ENCODE data around the gene JADE2. TPM values are rescaled to one million over a fixed set of nuclear protein-coding genes. Genes with fewer than 3 reads are reported as not detected.
A peak's percentile ranks its signal among the peaks of the same experiment; 100 is the strongest.

JADE2 gene
- polyA plus RNA-seq, 2 of the 4 experiments (the other 2 are of a cell fraction), result 24.0 to 27.1 TPM

DNA sequence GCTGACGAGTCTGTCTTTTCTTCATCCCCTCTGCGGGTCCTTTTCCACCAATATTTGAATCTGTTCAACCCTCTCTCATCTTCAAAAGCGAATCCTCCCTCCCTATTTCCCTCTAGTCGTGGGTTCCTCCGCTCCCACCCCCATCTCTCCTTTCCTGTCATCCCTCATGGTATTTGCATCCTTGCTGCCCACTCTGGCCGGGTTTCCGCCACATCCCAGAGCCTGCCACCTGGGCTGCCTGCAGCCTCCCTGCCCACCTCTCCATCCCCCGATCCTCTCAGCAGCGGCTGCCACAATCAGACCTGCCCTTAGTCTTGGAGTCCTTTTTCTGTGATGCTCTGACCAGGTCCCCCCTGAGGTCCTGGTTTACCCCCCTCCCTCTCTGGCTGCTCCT lies 44.9 kb downstream of the JADE2 start:
- ATAC-seq, result no peak

DNA sequence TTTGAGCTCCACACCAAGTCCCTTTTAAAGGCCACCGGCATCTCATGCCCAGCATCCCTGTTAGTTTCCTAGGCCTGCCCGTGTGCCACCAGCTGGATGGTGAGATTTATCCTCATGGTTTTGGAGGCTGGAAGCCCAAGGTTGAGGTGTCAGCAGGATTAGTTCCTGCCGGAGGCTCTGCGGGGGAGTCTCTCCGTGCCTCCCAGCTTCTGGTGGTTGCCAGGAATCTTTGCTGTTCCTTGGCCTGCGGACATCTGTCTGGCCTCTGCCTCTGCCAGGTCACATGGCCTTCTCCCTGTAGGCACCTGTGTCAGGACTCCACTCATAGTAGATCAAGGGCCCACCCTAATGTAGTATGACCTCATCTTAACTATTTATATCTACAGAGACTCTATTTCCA lies 45.4 kb downstream of the JADE2 start:
- no peak for FAIRE-seq

More for the DNA sequence above, 44.9 kb downstream of the JADE2 start:
- Histone ChIP-seq H3K4me2 (no peak overlapping the region), H3K4me1 (peaks cover 30% of the 10 kb centered on the region), H3K27ac (peak overlapping the region in 1 of 2 experiments; percentile 8; a peak in 1 of 6 replicates), H3K9me3 (no peaks in the 10 kb centered on the region), H3K4me3 (no peak overlapping the region)
- no peak for FAIRE-seq
- ChIA-PET CTCF (interaction anchor here (1.6 to 6.3 kb wide), 3 partner anchors 7 to 17 kb away, joined by 5 to 47 read pairs (median 10); no protein-coding TSS in a partner anchor), POLR2A (no interaction called here)
- TF ChIP-seq TP53 (CRISPR knock-in tag; IDR thresholded peaks at IDR 0.05), result no peak
- no peak for TF ChIP-seq MYC (IDR thresholded peaks at IDR 0.05; ENCODE audit: borderline replicate concordance, low read length)
- no peak for TF ChIP-seq CHD4 (IDR thresholded peaks at IDR 0.05; ENCODE audit: borderline replicate concordance)
- TF ChIP-seq HEYL (CRISPR knock-in tag; IDR thresholded peaks at IDR 0.05), result no peak
- no peak for TF ChIP-seq FOSL2 (IDR thresholded peaks at IDR 0.05)
- TF ChIP-seq FOSL2 (CRISPR knock-in tag; IDR thresholded peaks at IDR 0.05), result no peak
- no peak for TF ChIP-seq EHMT2 (IDR thresholded peaks at IDR 0.05; ENCODE audit: low read depth)
- no peak for TF ChIP-seq PHF8 (IDR thresholded peaks at IDR 0.05; ENCODE audit: borderline replicate concordance, low read depth)
- TF ChIP-seq NR3C1 (IDR thresholded peaks at IDR 0.05), result no peak
- WGBS (ENCODE audit: missing lambda C conversion rate), result 94% methylated on average over 9 of the region's 9 CpGs
- DNase-seq (ENCODE audit: low read depth in 1 of 2, low spot score in 1 of 2), result no peak

DNA sequence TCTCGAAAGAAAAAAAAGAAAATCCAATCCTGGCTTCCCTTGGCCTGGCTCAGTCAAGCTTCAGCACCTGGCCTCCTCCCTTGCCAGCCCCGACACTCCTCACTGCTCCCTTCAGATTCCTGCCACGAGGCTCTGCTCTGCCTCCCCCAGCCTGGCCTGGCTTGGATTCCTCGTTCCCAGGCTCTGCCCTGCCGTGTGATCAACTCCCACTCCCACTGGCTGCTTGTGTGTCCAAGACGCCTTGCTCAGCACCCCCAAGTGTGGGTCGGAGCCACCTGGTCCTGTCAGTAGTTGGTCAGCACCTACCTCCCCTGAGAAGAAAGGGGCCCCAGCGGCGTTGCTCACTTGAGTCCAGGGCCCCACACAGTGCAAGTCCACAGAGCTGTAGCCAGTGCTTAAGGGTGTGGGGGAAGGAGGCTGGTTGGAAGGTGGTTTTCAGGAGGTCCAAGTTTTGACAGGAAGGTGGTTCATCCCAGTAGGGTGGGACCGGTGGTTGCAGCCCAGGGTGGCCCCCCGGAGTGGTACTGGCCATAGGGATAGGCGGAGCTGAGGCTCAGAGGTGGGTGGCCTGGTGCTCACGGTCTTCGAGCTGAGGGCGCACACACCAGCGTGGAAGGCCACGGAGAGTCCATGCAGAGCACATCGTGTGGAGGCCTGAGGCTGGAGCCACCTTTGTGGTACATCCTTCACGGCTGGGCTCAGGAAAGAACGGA lies 46.4 kb downstream of the JADE2 start:
- no peak for FAIRE-seq
- WGBS (ENCODE audit: missing lambda C conversion rate), result 89% methylated on average over 20 of the region's 20 CpGs

More for the DNA sequence above, 45.4 kb downstream of the JADE2 start:
- H3K27ac ChIP-seq, result no peak overlapping the region
- H3K9me3 ChIP-seq, result no peaks in the 10 kb centered on the region
- no peak overlapping the region for H3K4me3 ChIP-seq
- TF ChIP-seq, protein P1, sequence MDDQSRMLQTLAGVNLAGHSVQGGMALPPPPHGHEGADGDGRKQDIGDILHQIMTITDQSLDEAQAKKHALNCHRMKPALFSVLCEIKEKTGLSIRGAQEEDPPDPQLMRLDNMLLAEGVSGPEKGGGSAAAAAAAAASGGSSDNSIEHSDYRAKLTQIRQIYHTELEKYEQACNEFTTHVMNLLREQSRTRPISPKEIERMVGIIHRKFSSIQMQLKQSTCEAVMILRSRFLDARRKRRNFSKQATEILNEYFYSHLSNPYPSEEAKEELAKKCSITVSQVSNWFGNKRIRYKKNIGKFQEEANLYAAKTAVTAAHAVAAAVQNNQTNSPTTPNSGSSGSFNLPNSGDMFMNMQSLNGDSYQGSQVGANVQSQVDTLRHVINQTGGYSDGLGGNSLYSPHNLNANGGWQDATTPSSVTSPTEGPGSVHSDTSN (IDR thresholded peaks at IDR 0.05), result no peak
- no peak for TF ChIP-seq JUNB (IDR thresholded peaks at IDR 0.05)
- H3K4me2 ChIP-seq, result no peak overlapping the region
- ChIA-PET POLR2A (no interaction called here), CTCF (interaction anchor here (1.6 to 2.1 kb wide), 2 partner anchors 9 to 16 kb away, joined by 5 to 10 read pairs; no protein-coding TSS in a partner anchor)
- DNase-seq (ENCODE audit: low read depth in 1 of 2, low spot score in 1 of 2) (no peak), ATAC-seq (no peak)
- WGBS (ENCODE audit: missing lambda C conversion rate), result 93% methylated on average over 6 of the region's 6 CpGs
- peaks cover 30% of the 10 kb centered on the region for H3K4me1 ChIP-seq

DNA sequence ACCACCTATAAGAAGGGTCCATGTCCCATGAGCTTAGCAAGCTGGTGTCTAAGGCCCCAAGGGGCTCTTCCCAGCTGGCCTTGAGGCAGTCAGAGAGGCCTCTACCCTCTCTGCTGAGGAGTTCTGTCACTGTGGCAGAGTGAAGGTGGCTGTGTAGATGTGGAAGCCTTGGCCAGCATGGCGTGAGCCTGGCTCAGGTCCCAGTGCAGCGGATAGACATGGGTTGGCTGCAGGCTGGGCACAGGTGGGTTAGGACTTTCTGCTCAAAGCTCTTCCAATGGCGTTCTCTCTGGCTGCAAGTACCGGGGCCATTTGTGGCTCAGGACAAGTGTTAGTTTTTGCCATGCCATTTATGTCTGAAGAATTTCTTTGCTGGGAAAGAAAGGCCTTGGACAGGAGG lies 47.3 kb downstream of the JADE2 start:
- Histone ChIP-seq H3K27ac (no peak overlapping the region), H3K4me2 (no peak overlapping the region), H3K4me1 (peaks cover 36% of the 10 kb centered on the region), H3K9me3 (no peaks in the 10 kb centered on the region), H3K4me3 (no peak overlapping the region)
- DNase-seq (ENCODE audit: low read depth in 1 of 2, low spot score in 1 of 2) (no peak), ATAC-seq (no peak), FAIRE-seq (no peak)
- POLR2A ChIA-PET, result no interaction called here
- CTCF ChIA-PET, result interaction anchor here (0.9 to 1.9 kb wide), 3 partner anchors 10 to 45 kb away, joined by 4 to 5 read pairs (median 4); no protein-coding TSS in a partner anchor
- 87% methylated on average over 2 of the region's 4 CpGs for WGBS (ENCODE audit: missing lambda C conversion rate)
- no peak for TF ChIP-seq POLR2AphosphoS2 (conservative IDR thresholded peaks at IDR 0.05; ENCODE audit: low read length)
- TF ChIP-seq BHLHE40 (IDR thresholded peaks at IDR 0.05; ENCODE audit: low read depth, low read length), result no peak
- TF ChIP-seq MAZ (IDR thresholded peaks at IDR 0.05; ENCODE audit: borderline replicate concordance, low read depth, low read length), result no peak
- TF ChIP-seq HOXB13 (CRISPR knock-in tag; IDR thresholded peaks at IDR 0.05; ENCODE audit: low read depth), result no peak
- TF ChIP-seq USF2 (IDR thresholded peaks at IDR 0.05), result no peak
- no peak for TF ChIP-seq RCOR1 (IDR thresholded peaks at IDR 0.05; ENCODE audit: low read depth, low read length)
- TF ChIP-seq HEYL (CRISPR knock-in tag; IDR thresholded peaks at IDR 0.05), result no peak
- no peak for TF ChIP-seq EP300 (IDR thresholded peaks at IDR 0.05)
- TF ChIP-seq SREBF2 (IDR thresholded peaks at IDR 0.05), result no peak
- TF ChIP-seq JUNB (IDR thresholded peaks at IDR 0.05), result no peak
- no peak for TF ChIP-seq FOSB (CRISPR knock-in tag; IDR thresholded peaks at IDR 0.05)
- no peak for TF ChIP-seq NPAS2 (CRISPR knock-in tag; IDR thresholded peaks at IDR 0.05; ENCODE audit: borderline replicate concordance)

More for the DNA sequence above, 46.4 kb downstream of the JADE2 start:
- POLR2A ChIA-PET, result no interaction called here
- DNase-seq (ENCODE audit: low read depth in 1 of 2, low spot score in 1 of 2) (no peak), ATAC-seq (no peak)
- TF ChIP-seq BHLHE40 (IDR thresholded peaks at IDR 0.05; ENCODE audit: low read depth, low read length) (no peak), RARB (CRISPR knock-in tag; IDR thresholded peaks at IDR 0.05) (no peak), RAD21 (conservative IDR thresholded peaks at IDR 0.05 in 1 of 2, IDR thresholded peaks at IDR 0.05 in 1 of 2) (no peak), ESRRA (IDR thresholded peaks at IDR 0.05; ENCODE audit: borderline replicate concordance, low read length) (no peak), POLR2AphosphoS2 (conservative IDR thresholded peaks at IDR 0.05; ENCODE audit: low read length) (no peak), HDAC2 (IDR thresholded peaks at IDR 0.05) (no peak)
- TF ChIP-seq, protein P2, sequence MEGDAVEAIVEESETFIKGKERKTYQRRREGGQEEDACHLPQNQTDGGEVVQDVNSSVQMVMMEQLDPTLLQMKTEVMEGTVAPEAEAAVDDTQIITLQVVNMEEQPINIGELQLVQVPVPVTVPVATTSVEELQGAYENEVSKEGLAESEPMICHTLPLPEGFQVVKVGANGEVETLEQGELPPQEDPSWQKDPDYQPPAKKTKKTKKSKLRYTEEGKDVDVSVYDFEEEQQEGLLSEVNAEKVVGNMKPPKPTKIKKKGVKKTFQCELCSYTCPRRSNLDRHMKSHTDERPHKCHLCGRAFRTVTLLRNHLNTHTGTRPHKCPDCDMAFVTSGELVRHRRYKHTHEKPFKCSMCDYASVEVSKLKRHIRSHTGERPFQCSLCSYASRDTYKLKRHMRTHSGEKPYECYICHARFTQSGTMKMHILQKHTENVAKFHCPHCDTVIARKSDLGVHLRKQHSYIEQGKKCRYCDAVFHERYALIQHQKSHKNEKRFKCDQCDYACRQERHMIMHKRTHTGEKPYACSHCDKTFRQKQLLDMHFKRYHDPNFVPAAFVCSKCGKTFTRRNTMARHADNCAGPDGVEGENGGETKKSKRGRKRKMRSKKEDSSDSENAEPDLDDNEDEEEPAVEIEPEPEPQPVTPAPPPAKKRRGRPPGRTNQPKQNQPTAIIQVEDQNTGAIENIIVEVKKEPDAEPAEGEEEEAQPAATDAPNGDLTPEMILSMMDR (IDR thresholded peaks at IDR 0.05), result no peak
- Histone ChIP-seq H3K27ac (no peak overlapping the region), H3K4me1 (peaks cover 37% of the 10 kb centered on the region), H3K9me3 (no peaks in the 10 kb centered on the region), H3K4me2 (no peak overlapping the region), H3K4me3 (no peak overlapping the region)
- CTCF ChIA-PET, result interaction anchor here (1.0 to 2.1 kb wide), 4 partner anchors 9 to 263 kb away, joined by 3 to 10 read pairs (median 4); no protein-coding TSS in a partner anchor

All from A549 (cell line).